ENCODE results near the gene TUBB3. TPM values are rescaled to one million over a fixed set of nuclear protein-coding genes. Genes with fewer than 3 reads are reported as not detected.
"Not testable (repeated sequence)": the region's sequence is repeated elsewhere in the genome, so short reads cannot be mapped to it uniquely, and the experiment has no call there.

TUBB3 gene
- total RNA-seq, 3 donors from 2014 or later, result 1.6 to 2.9 (median 1.8) TPM

GRCh38 chr16:89924297-89924924 lies 1.3 kb downstream of the TUBB3 start:
- DNase-seq (ENCODE audit: low spot score in 2 of 2), result no peak
- Histone ChIP-seq H3K4me3 (no peak overlapping the region), H3K9me3 (no peaks in the 10 kb centered on the region), H3K4me1 (peaks cover 4 to 19% of the 10 kb centered on the region in 2 donors), H3K27ac (no peak overlapping the region), H3K27me3 (peaks cover 22 to 35% of the 10 kb centered on the region in 2 donors), H3K36me3 (no peaks in the 10 kb centered on the region)
- TF ChIP-seq POLR2A (IDR thresholded peaks at IDR 0.05) (no peak), POLR2AphosphoS5 (IDR thresholded peaks at IDR 0.05) (no peak), CTCF (IDR thresholded peaks at IDR 0.05) (no peak)
- intact Hi-C loops (cut with DNase I; ENCODE audit: low total_unique reads), result no loop called here

- intact Hi-C loops (cut with DNase I; ENCODE audit: low total_unique reads), result no loop called here
- Histone ChIP-seq H3K36me3 (no peaks in the 10 kb centered on the region), H3K9me3 (no peaks in the 10 kb centered on the region), H3K4me3 (no peak overlapping the region), H3K27me3 (peaks cover 22 to 36% of the 10 kb centered on the region in 2 donors), H3K4me1 (peaks cover 4 to 19% of the 10 kb centered on the region in 2 donors), H3K27ac (no peak overlapping the region)
- TF ChIP-seq POLR2A (IDR thresholded peaks at IDR 0.05) (no peak), CTCF (IDR thresholded peaks at IDR 0.05) (no peak), POLR2AphosphoS5 (IDR thresholded peaks at IDR 0.05) (no peak)
- no peak for DNase-seq (ENCODE audit: low spot score in 2 of 2)
Observed at GRCh38 chr16:89924925-89925307, 1.8 kb downstream of the TUBB3 start.

- H3K9me3 ChIP-seq, result no peaks in the 10 kb centered on the region
- peaks cover 22 to 36% of the 10 kb centered on the region in 2 donors for H3K27me3 ChIP-seq
- DNase-seq (ENCODE audit: low spot score in 2 of 2), result no peak
- H3K27ac ChIP-seq, result no peak overlapping the region
- H3K4me3 ChIP-seq, result peak overlapping the region; percentile 40 to 63 (median 48)
- H3K36me3 ChIP-seq, result no peaks in the 10 kb centered on the region
- H3K4me1 ChIP-seq, result peaks cover 4 to 19% of the 10 kb centered on the region in 2 donors
- intact Hi-C loops (cut with DNase I; ENCODE audit: low total_unique reads), result no loop called here
- TF ChIP-seq POLR2AphosphoS5 (IDR thresholded peaks at IDR 0.05) (no peak), CTCF (IDR thresholded peaks at IDR 0.05) (no peak), POLR2A (IDR thresholded peaks at IDR 0.05) (no peak)
Observed at GRCh38 chr16:89925596-89926079, 2.5 kb downstream of the TUBB3 start.

GRCh38 chr16:89931305-89931896 lies 8.3 kb downstream of the TUBB3 start:
- peaks cover 3 to 8% of the 10 kb centered on the region in 2 donors for H3K27me3 ChIP-seq
- H3K4me3 ChIP-seq, result no peak overlapping the region
- H3K27ac ChIP-seq, result no peak overlapping the region
- H3K36me3 ChIP-seq, result no peaks in the 10 kb centered on the region
- H3K9me3 ChIP-seq, result no peaks in the 10 kb centered on the region
- intact Hi-C loops (cut with DNase I; ENCODE audit: low total_unique reads), result no loop called here
- no peaks in the 10 kb centered on the region for H3K4me1 ChIP-seq
- TF ChIP-seq CTCF (IDR thresholded peaks at IDR 0.05) (no peak), POLR2AphosphoS5 (IDR thresholded peaks at IDR 0.05) (no peak), POLR2A (IDR thresholded peaks at IDR 0.05) (no peak)
- no peak for DNase-seq (ENCODE audit: low spot score in 2 of 2)

- TF ChIP-seq CTCF (IDR thresholded peaks at IDR 0.05) (no peak), POLR2AphosphoS5 (IDR thresholded peaks at IDR 0.05) (no peak), POLR2A (IDR thresholded peaks at IDR 0.05) (no peak)
- Histone ChIP-seq H3K27me3 (peaks cover 2 to 3% of the 10 kb centered on the region in 2 donors), H3K4me3 (no peak overlapping the region), H3K4me1 (no peaks in the 10 kb centered on the region), H3K36me3 (no peaks in the 10 kb centered on the region), H3K9me3 (no peaks in the 10 kb centered on the region), H3K27ac (no peak overlapping the region)
- DNase-seq (ENCODE audit: low spot score in 2 of 2), result no peak
- intact Hi-C loops (cut with DNase I; ENCODE audit: low total_unique reads), result no loop called here
Observed at GRCh38 chr16:89931964-89932363, 8.8 kb downstream of the TUBB3 start.

- H3K27ac ChIP-seq; H3K4me3 ChIP-seq; intact Hi-C loops (cut with DNase I; ENCODE audit: low total_unique reads); H3K27me3 ChIP-seq; H3K9me3 ChIP-seq; H3K4me1 ChIP-seq; H3K36me3 ChIP-seq; DNase-seq (ENCODE audit: low spot score in 2 of 2): not testable (repeated sequence)
Observed at GRCh38 chr16:89934019-89934418, 10.9 kb downstream of the TUBB3 start.

All from breast epithelium (tissue), 4 donors.